ENCODE data around the gene GTF2F1. TPM values are rescaled to one million over a fixed set of nuclear protein-coding genes. Genes with fewer than 3 reads are reported as not detected.

Gene GTF2F1
- total and polyA plus RNA-seq, 2 donors (not counting 1 experiment from before 2014, with no cell fraction given): 41.0 to 56.5 TPM

DNA sequence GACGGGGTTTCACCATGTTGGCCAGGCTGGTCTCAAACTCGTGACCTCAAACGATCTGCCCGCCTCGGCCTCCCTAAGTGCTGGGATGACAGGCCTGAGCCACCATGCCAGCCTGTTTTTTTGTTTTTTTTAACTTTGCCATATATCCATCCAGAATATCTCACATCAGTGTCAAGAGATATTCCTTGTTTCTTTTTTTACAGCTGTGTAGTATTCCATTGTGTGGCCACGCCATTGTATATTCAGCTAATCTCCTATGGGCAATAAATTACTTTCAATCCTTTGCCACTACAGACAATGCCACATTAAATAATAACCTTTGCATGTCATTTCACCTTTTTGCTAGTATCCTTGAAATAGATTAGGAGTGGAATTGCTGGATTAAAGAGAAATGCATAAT is 16.4 kb upstream of the GTF2F1 start:
- no peaks in the 10 kb centered on the region for H3K9me3 Mint-ChIP-seq (ENCODE audit: insufficient read depth)
- Histone ChIP-seq H3K79me2 (ENCODE audit: control insufficient read depth, insufficient read depth, low read length) (no peaks in the 10 kb centered on the region), H3K4me3 (ENCODE audit: control extremely low read depth in 1 of 5, extremely low read depth in 1 of 5, insufficient read depth in 1 of 5, low read depth in 2 of 5, low read length in 4 of 5) (no peak overlapping the region), H3K36me3 (replicated peaks in 1 of 2; ENCODE audit: control extremely low read depth in 1 of 2, control insufficient read depth in 1 of 2, extremely low read depth in 1 of 2, insufficient read depth in 2 of 2, low read length in 1 of 2) (peaks cover 0 to 5% of the 10 kb centered on the region in 2 experiments), H3K9ac (ENCODE audit: low read length) (no peak overlapping the region), H2AFZ (ENCODE audit: insufficient read depth, low read depth, low read length, poor library complexity, severe bottlenecking) (no peak overlapping the region), H4K20me1 (ENCODE audit: control insufficient read depth, insufficient read depth, low read length, poor library complexity, severe bottlenecking) (peaks cover 8% of the 10 kb centered on the region), H3K27me3 (replicated peaks in 1 of 4; ENCODE audit: control extremely low read depth in 1 of 4, control insufficient read depth in 3 of 4, insufficient read depth in 4 of 4, low read length in 3 of 4) (no peaks in the 10 kb centered on the region), H3K4me1 (ENCODE audit: control insufficient read depth in 2 of 2, insufficient read depth in 2 of 2, low read length in 2 of 2) (no peaks in the 10 kb centered on the region), H3K4me2 (replicated peaks; ENCODE audit: low read depth, low read length, poor library complexity, severe bottlenecking) (no peak overlapping the region), H3K27ac (ENCODE audit: low read length in 2 of 2) (no peak overlapping the region), H3K9me3 (ENCODE audit: control extremely low read depth in 1 of 3, control insufficient read depth in 2 of 3, insufficient read depth in 1 of 3, low read length in 2 of 3) (no peaks in the 10 kb centered on the region)
- no peak for TF ChIP-seq EZH2 (IDR thresholded peaks at IDR 0.05; ENCODE audit: borderline replicate concordance, insufficient read depth, low read depth, low read length, poor library complexity, severe bottlenecking)
- TF ChIP-seq, protein P1, sequence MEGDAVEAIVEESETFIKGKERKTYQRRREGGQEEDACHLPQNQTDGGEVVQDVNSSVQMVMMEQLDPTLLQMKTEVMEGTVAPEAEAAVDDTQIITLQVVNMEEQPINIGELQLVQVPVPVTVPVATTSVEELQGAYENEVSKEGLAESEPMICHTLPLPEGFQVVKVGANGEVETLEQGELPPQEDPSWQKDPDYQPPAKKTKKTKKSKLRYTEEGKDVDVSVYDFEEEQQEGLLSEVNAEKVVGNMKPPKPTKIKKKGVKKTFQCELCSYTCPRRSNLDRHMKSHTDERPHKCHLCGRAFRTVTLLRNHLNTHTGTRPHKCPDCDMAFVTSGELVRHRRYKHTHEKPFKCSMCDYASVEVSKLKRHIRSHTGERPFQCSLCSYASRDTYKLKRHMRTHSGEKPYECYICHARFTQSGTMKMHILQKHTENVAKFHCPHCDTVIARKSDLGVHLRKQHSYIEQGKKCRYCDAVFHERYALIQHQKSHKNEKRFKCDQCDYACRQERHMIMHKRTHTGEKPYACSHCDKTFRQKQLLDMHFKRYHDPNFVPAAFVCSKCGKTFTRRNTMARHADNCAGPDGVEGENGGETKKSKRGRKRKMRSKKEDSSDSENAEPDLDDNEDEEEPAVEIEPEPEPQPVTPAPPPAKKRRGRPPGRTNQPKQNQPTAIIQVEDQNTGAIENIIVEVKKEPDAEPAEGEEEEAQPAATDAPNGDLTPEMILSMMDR (IDR thresholded peaks at IDR 0.05): no peak
- no peaks in the 10 kb centered on the region for H3K4me1 Mint-ChIP-seq
- ATAC-seq (ENCODE audit: low read depth): no peak
- CTCF ChIA-PET: interaction anchor here (0.7 kb wide), 1 partner anchor 141 kb away, joined by 4 read pairs; no protein-coding TSS in a partner anchor
- 100% methylated on average over 5 of the region's 6 CpGs for WGBS (ENCODE audit: insufficient coverage)
- no peaks in the 10 kb centered on the region for H3K27me3 Mint-ChIP-seq
- H3K4me3 Mint-ChIP-seq: no peak overlapping the region
- POLR2A ChIA-PET: no interaction called here
- no peak for DNase-seq
- no peak overlapping the region for H3K27ac Mint-ChIP-seq
- intact Hi-C loops (cut with micrococcal nuclease): no loop called here

DNA sequence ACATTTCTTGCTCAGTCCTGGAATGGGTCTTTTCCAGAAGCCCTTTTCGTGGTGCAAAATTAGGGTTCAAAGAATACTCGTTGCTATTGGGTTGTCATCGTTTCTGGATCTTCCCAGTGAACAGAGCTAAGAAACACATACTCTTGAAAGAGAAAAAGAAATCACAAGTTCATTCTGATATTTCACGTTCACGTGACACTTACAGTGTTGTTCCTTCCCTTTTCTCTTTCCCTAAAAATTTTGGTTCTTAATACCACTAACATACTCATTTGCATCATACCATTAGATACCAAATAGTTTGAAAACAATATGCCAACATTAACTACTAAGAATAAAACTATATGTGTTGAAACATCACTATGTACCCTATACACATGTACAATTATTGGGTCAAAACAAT is 13.4 kb upstream of the GTF2F1 start:
- ChIA-PET CTCF (no interaction called here), POLR2A (no interaction called here)
- intact Hi-C loops (cut with micrococcal nuclease): no loop called here
- Histone ChIP-seq H3K27me3 (replicated peaks in 1 of 4; ENCODE audit: control extremely low read depth in 1 of 4, control insufficient read depth in 3 of 4, insufficient read depth in 4 of 4, low read length in 3 of 4) (no peaks in the 10 kb centered on the region), H3K4me1 (ENCODE audit: control insufficient read depth in 2 of 2, insufficient read depth in 2 of 2, low read length in 2 of 2) (no peaks in the 10 kb centered on the region), H3K4me3 (ENCODE audit: control extremely low read depth in 1 of 5, extremely low read depth in 1 of 5, insufficient read depth in 1 of 5, low read depth in 2 of 5, low read length in 4 of 5) (no peak overlapping the region), H2AFZ (ENCODE audit: insufficient read depth, low read depth, low read length, poor library complexity, severe bottlenecking) (no peak overlapping the region), H3K9me3 (ENCODE audit: control extremely low read depth in 1 of 3, control insufficient read depth in 2 of 3, insufficient read depth in 1 of 3, low read length in 2 of 3) (no peaks in the 10 kb centered on the region), H3K36me3 (replicated peaks in 1 of 2; ENCODE audit: control extremely low read depth in 1 of 2, control insufficient read depth in 1 of 2, extremely low read depth in 1 of 2, insufficient read depth in 2 of 2, low read length in 1 of 2) (no peaks in the 10 kb centered on the region), H3K79me2 (ENCODE audit: control insufficient read depth, insufficient read depth, low read length) (no peaks in the 10 kb centered on the region), H3K27ac (ENCODE audit: low read length in 2 of 2) (no peak overlapping the region), H3K4me2 (replicated peaks; ENCODE audit: low read depth, low read length, poor library complexity, severe bottlenecking) (no peak overlapping the region), H4K20me1 (ENCODE audit: control insufficient read depth, insufficient read depth, low read length, poor library complexity, severe bottlenecking) (no peaks in the 10 kb centered on the region), H3K9ac (ENCODE audit: low read length) (no peak overlapping the region)
- Mint-ChIP-seq H3K27me3 (no peaks in the 10 kb centered on the region), H3K4me1 (no peaks in the 10 kb centered on the region), H3K27ac (no peak overlapping the region), H3K4me3 (no peak overlapping the region), H3K9me3 (ENCODE audit: insufficient read depth) (no peaks in the 10 kb centered on the region)
- DNase-seq (no peak), ATAC-seq (ENCODE audit: low read depth) (no peak)
- TF ChIP-seq EZH2 (IDR thresholded peaks at IDR 0.05; ENCODE audit: borderline replicate concordance, insufficient read depth, low read depth, low read length, poor library complexity, severe bottlenecking): no peak
- TF ChIP-seq, protein P1 (IDR thresholded peaks at IDR 0.05): no peak
- 67% methylated on average over 1 of the region's 5 CpGs for WGBS (ENCODE audit: insufficient coverage)
